Right cardiac atrium (tissue), 5 donors: Measurements from ENCODE around the gene CCDC85A. TPM values are rescaled to one million over a fixed set of nuclear protein-coding genes. Genes with fewer than 3 reads are reported as not detected.

Experiments
- ATAC-seq, 2 donors: fragments of 200-7000 bp; cut with Tn5 transposase; one replicate each; pipeline versions ENCODE4 v1.8.0 to v1.9.1; 2020; ENCODE audit warnings: moderate library complexity in 2 of 2, mild to moderate bottlenecking in 1 of 2
- DNase-seq, 3 donors: peaks; one replicate each; pipeline ENCODE4 v3.0.0-alpha.2; 2020
- H3K27ac ChIP-seq: one replicate; pipeline ENCODE4 v1.5.1; 2013; ENCODE audit warnings: mild to moderate bottlenecking, low read length, control low read depth, moderate library complexity
- H3K27me3 ChIP-seq: one replicate; pipeline ENCODE4 v1.6.1; 2013; ENCODE audit not compliant: control insufficient read depth, insufficient read depth
- H3K4me1 ChIP-seq: one replicate; pipeline ENCODE4 v1.6.1; 2013; ENCODE audit warnings: low read length; ENCODE audit not compliant: control insufficient read depth, insufficient read depth
- H3K4me3 ChIP-seq: one replicate; pipeline ENCODE4 v1.5.1; 2013; ENCODE audit warnings: low read length, control low read depth
- H3K9me3 ChIP-seq: one replicate; pipeline ENCODE4 v1.6.1; 2013; ENCODE audit warnings: low read length; ENCODE audit not compliant: control insufficient read depth
- WGBS: extraction: QIAGEN DNeasy Blood & Tissue Kit; methylation state at CpG from one replicate; pipeline ENCODE4 v1.1.7; 2013; 5-methylcytosine and 5-hydroxymethylcytosine counted together
- intact Hi-C, 4 donors: fragments of 100-400 bp; cut with DNase I; formaldehyde crosslinking; loops; one replicate each; pipeline versions ENCODE4 v1.11.0 to v1.14.0; 2022 to 2023
- polyA plus RNA-seq: library from polyadenylated mRNA; stranded (reverse); fragments of 200-250 nt; gene quantifications from one replicate; pipeline ENCODE4 v1.2.3, GENCODE V29; 2013
- total RNA-seq, 4 donors: library from RNA; stranded (reverse); fragmentation: NEBNext Ultra II Directional; extraction: Animal tissue kit (Norgen Biotek cat#: 25700); gene quantifications; one replicate each; pipeline ENCODE4 v1.2.1, GENCODE V29; 2021
- donor health status: healthy with polysubstance abuse.
- donor health status: DM: no; HTN: yes; CAD: no.
- donor health status: DM: no; HTN: no; CAD: no.
- donor health status: DM: no; HTN: yes; CAD: no; lungs with severe emphysema.
- donor health status: DM: yes; HTN: yes; CAD: no.

Gene CCDC85A
- total and polyA plus RNA-seq, 5 donors: 1.1 to 3.4 (median 1.9) TPM

DNA sequence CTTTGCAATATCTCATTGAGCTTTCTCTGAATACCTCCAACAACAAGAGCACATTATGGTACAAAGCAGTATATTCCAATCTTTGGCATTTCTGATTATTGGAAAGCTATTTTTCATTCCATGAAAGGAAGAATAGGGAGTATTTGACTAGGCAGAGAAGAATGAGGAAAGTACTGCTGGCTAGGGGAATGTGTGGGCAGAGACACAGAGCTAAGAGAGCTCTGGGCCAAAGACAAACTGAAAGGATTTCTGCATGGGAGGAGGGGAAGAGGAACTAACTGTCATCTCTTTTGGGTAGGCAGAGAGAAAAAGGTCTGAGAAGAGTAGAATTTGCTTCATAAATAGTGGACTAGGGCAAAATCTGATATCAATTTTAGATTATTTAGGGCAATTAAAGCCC lies 150.8 kb downstream of the CCDC85A start:
- Histone ChIP-seq H3K27ac (no peak overlapping the region), H3K4me3 (no peak overlapping the region), H3K27me3 (no peaks in the 10 kb centered on the region), H3K4me1 (peaks cover 5% of the 10 kb centered on the region), H3K9me3 (no peaks in the 10 kb centered on the region)
- intact Hi-C loops: no loop called here
- ATAC-seq: peak in 1 of 2 donors; percentile 78
- DNase-seq: no peak

DNA sequence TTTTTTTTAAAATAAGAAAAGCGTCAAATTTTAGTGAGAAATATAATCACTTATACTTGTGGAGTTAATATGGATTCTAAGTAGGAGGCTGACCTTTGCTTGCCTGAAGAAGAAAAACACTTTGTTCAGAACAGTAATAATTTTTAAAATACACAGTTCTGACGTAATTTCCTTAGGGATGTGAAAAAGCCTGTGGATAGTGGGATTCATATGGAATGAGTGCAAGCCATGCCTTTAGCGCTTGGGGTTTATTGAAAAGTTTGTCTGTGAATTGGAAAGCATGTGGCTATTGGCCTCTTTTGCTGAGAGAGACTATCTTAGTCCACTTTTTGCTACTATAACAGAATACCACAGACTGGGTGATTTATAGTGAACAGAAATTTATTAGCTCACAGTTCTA lies 151.3 kb downstream of the CCDC85A start:
- no peak for ATAC-seq
- no peak overlapping the region for H3K4me3 ChIP-seq
- no peak overlapping the region for H3K27ac ChIP-seq
- no peaks in the 10 kb centered on the region for H3K27me3 ChIP-seq
- no peaks in the 10 kb centered on the region for H3K9me3 ChIP-seq
- intact Hi-C loops: no loop called here
- 63% methylated on average over 3 of the region's 3 CpGs for WGBS
- H3K4me1 ChIP-seq: peaks cover 5% of the 10 kb centered on the region
- DNase-seq: no peak

DNA sequence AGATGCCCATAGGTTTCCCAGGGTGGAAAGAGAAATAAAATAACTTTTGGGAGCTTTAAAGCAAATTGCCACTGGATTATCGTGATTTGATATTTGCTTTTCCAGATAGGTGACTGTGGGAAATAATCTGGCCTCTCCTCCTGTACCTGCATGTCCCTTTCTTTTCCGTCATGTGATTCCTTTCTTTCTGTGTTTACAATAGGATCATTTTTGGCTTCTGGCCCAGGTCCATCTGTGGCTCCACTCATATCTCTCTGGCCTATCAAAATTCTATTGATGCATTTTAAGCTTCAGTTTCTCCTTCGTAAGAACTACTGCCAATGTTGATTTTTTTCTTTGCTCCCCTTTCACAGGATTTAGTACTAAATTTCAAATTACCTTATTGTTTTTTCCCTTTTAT lies 153.6 kb downstream of the CCDC85A start:
- Histone ChIP-seq H3K27ac (no peak overlapping the region), H3K4me3 (no peak overlapping the region), H3K27me3 (no peaks in the 10 kb centered on the region), H3K9me3 (no peaks in the 10 kb centered on the region), H3K4me1 (peaks cover 5% of the 10 kb centered on the region)
- intact Hi-C loops: no loop called here
- no peak for DNase-seq
- WGBS: 75% methylated on average over 3 of the region's 3 CpGs
- no peak for ATAC-seq

DNA sequence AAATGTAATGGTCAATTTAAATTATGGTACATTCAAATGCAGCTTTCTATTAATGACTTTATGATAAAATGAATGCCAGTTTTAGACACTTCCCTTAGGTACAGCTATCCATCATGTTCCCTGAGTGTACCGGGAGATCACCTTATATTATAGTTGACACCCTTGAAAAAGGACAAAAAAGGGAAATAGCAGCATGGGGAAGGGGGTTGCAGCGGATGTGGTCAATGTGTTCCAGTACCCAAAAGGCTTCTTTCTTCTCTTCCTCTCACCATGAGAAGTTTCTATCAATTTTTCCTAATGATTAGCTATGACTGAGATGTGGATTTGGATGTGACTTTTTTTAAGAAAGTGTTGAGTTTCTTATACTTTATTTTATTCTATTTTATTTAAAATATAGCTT lies 154.4 kb downstream of the CCDC85A start:
- intact Hi-C loops: no loop called here
- no peak overlapping the region for H3K4me3 ChIP-seq
- no peak for ATAC-seq
- H3K27ac ChIP-seq: no peak overlapping the region
- no peak for DNase-seq
- no peaks in the 10 kb centered on the region for H3K27me3 ChIP-seq
- WGBS: 90% methylated on average over 2 of the region's 2 CpGs
- H3K4me1 ChIP-seq: peaks cover 3% of the 10 kb centered on the region
- no peaks in the 10 kb centered on the region for H3K9me3 ChIP-seq

DNA sequence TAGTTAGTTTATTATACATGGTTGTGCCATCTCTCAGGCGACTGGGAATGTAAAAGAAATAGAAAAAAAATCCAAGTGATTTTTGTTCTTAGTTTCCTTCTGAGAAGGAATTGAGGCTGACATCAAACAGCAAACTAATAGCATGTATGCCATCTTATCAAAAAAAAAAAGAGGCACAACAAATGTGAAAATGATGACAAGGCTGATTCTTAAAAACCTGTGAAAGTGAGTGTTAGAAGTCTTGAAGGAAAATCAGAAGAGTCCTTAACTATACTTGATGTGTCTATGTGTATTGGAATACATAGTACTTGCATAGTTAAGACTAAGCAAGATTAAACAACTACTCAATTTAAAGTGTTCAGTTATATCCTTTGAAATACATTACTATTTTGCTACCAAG lies 161.0 kb downstream of the CCDC85A start:
- intact Hi-C loops: no loop called here
- no peak overlapping the region for H3K4me3 ChIP-seq
- H3K9me3 ChIP-seq: no peaks in the 10 kb centered on the region
- WGBS: 92% methylated on average over 1 of the region's 1 CpG
- H3K27me3 ChIP-seq: no peaks in the 10 kb centered on the region
- H3K27ac ChIP-seq: no peak overlapping the region
- DNase-seq (no peak), ATAC-seq (no peak)
- peaks cover 6% of the 10 kb centered on the region for H3K4me1 ChIP-seq

DNA sequence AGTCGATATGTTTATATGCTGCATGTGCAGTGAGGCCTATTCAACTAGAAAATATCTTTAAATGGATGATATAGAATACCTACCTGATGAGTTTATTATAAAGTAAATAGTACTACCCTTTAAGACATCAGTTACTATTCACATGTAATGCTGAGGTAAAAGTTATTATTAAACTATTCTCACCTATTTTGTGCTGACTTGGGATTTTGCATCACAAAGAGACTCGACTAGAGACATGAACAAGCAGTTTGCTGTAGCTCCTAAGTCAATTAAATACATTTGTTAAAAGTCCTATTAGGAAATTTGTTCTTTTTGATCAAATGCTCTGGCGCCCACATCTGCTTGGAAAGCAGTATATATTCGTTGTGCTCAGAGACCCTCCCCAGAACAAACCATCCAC lies 164.1 kb downstream of the CCDC85A start:
- intact Hi-C loops: no loop called here
- Histone ChIP-seq H3K27ac (no peak overlapping the region), H3K27me3 (no peaks in the 10 kb centered on the region), H3K9me3 (no peaks in the 10 kb centered on the region), H3K4me3 (no peak overlapping the region), H3K4me1 (peaks cover 6% of the 10 kb centered on the region)
- DNase-seq (no peak), ATAC-seq (no peak)
- 85% methylated on average over 4 of the region's 4 CpGs for WGBS

DNA sequence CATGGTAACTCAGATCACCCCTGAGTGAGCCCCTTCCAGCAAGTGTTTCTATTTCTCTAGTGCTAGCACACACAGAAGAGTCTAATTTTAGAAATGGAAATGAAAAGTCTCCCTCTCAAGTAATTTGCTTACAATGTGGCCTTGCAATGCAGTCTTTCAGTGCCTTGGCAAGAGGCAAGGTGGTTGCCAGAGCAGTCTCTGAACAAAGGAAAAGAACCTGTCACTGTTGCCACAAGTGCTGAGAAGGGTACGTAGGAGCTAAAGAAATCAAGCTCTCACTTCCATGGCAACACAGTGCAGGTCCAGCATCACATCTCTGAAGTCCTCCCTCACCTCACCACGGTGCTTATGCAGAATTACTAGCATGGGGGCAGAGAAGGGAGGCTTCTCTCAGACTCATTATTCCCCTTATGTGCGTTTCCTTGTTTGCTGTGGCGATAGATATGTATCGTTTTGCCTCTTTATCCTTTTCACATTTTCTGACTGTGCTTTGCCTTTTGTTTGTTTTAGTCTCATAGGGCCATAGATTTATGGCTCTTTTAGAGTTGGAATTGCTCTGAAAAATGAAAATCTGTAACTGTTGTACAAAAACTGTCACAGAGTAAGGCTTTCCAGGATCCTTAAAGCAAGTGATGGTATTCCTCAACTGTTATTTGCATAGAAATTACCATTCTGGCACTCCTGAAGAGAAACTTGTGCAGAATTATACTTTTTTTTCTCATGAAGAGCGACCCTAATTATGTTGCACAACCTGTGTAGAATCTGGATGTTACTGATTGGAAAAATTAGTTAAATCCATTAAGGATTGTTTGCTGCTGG lies 164.8 kb downstream of the CCDC85A start:
- WGBS: 77% methylated on average over 6 of the region's 6 CpGs

DNA sequence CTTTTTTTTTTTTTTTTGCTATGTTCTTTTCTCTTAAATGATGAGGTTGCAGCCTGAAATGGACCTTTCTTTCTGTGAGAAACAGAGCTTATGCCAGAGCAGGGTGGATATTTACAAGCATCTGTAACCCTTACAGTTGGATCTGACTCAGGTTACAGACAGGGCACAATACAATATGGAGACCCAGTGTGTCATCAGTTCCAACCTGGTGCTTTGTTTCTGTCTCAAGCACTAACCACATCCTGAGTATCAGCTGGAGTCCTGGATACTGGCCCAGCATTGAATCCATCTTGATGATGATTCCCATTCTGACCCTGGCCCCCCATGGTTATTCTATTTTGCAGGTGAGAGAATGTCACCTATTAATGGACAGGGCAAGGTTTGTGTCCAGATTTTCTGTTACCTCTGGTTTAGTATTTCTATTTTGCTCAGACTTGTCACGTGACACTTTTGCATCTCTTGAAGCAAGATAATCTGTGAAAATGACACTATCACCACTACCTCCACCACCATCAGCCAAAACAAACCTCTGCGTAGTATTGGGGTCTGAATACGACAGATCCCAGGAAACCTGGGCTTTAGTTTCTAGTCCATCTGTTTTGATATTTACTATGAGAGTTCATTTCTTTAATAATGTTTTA lies 174.0 kb downstream of the CCDC85A start:
- Histone ChIP-seq H3K4me3 (no peak overlapping the region), H3K9me3 (no peaks in the 10 kb centered on the region), H3K27me3 (no peaks in the 10 kb centered on the region), H3K4me1 (no peaks in the 10 kb centered on the region), H3K27ac (no peak overlapping the region)
- ATAC-seq (no peak), DNase-seq (no peak)
- intact Hi-C loops: no loop called here
- 84% methylated on average over 3 of the region's 3 CpGs for WGBS

More for the DNA sequence above, 164.8 kb downstream of the CCDC85A start:
- Histone ChIP-seq H3K27ac (no peak overlapping the region), H3K27me3 (no peaks in the 10 kb centered on the region), H3K9me3 (no peaks in the 10 kb centered on the region), H3K4me1 (peaks cover 6% of the 10 kb centered on the region), H3K4me3 (no peak overlapping the region)
- intact Hi-C loops: no loop called here
- DNase-seq (no peak), ATAC-seq (no peak)

DNA sequence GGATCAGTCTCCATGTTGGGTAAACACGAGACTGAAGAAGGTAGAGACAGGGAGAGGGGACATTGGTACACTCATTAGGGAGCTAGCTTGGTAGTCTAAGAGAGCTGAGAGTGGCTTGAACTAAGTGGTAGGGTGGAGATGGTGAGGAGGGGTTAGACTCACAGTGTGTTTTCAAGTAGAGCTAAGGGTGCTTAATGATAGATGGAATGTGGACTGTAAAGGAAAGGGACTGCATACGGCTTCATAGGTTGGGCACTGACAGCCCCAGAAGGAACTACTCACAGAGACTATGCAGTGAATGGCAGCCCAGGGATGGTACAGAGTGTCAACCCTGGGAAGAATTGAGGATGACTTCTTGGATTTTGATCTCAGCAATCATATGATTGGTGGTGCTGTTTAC lies 178.1 kb downstream of the CCDC85A start:
- ATAC-seq (no peak), DNase-seq (no peak)
- H3K4me1 ChIP-seq: no peaks in the 10 kb centered on the region
- H3K9me3 ChIP-seq: no peaks in the 10 kb centered on the region
- H3K27ac ChIP-seq: no peak overlapping the region
- WGBS: 64% methylated on average over 2 of the region's 2 CpGs
- no peak overlapping the region for H3K4me3 ChIP-seq
- intact Hi-C loops: no loop called here
- H3K27me3 ChIP-seq: no peaks in the 10 kb centered on the region

DNA sequence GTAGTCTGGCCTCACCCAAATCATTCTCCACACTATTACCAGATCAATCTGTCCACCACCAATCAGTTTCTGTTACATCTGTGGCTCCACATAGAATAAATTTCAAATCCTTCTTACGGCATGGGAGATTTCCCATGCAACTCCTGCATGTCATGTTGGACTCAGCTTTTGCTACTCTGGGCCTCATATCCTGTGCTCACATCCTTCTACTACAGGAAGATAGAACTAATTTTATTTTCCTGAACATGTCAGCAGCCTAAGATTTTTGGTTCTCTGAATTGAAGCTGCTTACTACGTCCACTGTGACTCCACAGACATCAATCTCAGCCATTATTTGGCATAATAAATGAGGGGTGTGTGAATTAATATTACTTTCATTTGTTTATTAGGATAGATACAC lies 181.1 kb downstream of the CCDC85A start:
- 65% methylated on average over 2 of the region's 2 CpGs for WGBS
- no peak for DNase-seq
- no peaks in the 10 kb centered on the region for H3K9me3 ChIP-seq
- no peak overlapping the region for H3K4me3 ChIP-seq
- H3K27me3 ChIP-seq: no peaks in the 10 kb centered on the region
- no peak for ATAC-seq
- intact Hi-C loops: no loop called here
- H3K4me1 ChIP-seq: no peaks in the 10 kb centered on the region
- no peak overlapping the region for H3K27ac ChIP-seq

DNA sequence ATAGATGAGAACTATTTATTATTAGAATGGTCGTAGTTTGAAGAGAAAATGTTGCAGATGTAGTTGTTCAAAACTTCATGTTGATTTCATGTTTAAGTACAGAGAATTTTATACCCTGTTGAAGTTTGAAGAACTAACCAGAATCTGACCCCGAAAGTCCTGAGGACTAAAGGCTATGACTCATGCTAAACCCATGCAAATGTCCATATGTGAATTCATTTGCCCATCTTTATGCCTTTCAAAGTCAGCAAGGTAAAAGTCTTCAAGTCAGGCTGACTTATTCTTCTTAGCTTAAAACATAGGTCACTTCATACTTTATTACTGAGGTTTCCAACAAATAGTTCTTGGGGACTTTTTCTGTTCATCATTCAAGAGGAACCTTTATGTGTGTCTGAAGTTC lies 185.5 kb downstream of the CCDC85A start:
- Histone ChIP-seq H3K27me3 (no peaks in the 10 kb centered on the region), H3K4me1 (no peaks in the 10 kb centered on the region), H3K27ac (no peak overlapping the region), H3K4me3 (no peak overlapping the region), H3K9me3 (no peaks in the 10 kb centered on the region)
- intact Hi-C loops: no loop called here
- 90% methylated on average over 2 of the region's 2 CpGs for whole genome bisulfite sequencing
- ATAC-seq: no peak
- DNase-seq: no peak
